ENCODE results near the gene CXXC5.

Gene CXXC5

DNA sequence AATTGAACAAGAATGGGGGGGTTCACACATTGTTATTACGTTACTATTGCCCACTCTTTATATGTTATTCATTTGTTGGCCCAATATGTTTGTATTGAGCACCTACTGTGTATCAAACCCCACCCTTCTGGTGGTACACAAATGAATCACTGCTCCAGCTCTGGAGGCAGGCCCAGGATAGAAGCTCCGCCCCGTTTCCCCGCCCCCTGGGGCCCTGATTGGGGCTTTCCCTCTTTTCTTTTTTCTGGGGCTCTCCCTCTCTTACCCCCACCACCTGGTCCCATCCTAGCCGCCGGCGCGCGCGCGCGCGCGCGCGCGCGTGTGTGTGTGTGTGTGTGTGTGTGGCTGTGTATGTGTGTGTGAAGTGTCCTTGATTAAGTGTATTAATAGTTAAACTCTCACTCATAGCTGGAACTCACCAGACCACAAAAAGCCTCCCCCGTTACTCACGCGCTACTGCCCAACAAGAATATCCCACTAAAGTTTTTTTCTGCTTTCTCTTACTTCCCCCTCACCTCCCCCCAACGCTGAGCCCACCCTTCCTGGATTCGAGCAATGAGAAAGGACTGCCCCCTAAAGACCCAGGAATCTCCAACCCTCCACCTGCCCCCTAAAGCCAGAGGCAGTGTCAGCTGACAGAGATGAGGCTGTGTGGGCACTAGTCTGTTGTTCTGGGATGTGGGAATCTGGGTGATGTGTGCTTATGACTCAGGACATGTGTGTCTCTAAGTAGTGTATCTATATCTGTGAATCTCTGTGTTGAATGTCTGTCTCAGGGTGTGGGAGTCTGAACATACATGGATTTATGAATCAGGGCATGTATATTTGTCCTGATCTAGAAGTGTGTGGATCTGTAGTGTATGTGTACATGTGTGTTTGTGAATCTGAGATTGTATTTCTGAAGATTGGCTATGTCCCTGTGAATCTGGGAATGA, 4.0 kb downstream of the CXXC5 start:
- DNase-seq: peak; percentile 19

GRCh38 chr5:139652788-139653241, 4.7 kb downstream of the CXXC5 start:
- no peak for DNase-seq

DNA sequence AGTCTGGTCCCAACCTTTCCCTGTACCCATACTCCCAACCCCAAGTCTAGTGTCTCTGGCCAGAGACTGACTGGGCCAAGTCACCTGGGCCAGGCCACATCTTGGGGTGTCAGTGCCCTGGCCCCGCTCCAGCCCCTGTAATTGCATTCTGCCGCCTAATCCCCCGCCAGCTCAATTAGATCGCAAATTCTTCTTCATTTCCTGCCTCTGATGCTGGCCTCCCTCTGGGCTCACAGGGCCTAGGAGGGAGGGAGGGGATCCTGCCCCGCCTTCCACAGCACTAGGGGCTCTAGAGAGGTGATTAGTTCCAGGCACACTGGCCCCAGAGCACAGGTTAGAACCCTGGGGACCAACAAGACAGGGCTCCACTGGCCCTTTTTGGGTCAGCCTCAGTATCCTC, 5.5 kb downstream of the CXXC5 start:
- DNase-seq: no peak

DNA sequence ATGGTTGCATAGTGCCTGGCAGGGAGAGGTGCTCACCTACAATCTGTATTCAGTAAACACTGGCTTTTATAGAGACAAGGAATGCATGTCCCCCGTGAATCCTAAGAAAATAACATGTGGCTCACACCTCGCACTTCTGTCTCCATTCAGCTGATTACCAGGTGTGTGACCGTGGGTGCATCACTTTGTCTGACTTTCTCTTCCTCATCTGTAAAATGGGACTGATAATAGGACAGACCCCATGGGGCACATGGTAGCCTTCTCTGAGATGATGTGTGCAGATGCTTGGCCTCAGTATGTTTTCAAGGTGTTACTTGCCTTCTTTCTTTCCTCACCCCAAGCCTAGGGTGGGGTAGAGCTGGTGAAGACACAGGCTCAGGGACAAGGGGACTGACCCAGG, 6.3 kb downstream of the CXXC5 start:
- no peak for DNase-seq

- no peak for DNase-seq
Measured at GRCh38 chr5:139654871-139655491, 6.8 kb downstream of the CXXC5 start.

GRCh38 chr5:139655727-139656271, 7.7 kb downstream of the CXXC5 start:
- no peak for DNase-seq

GRCh38 chr5:139657363-139658321, 9.5 kb downstream of the CXXC5 start:
- DNase-seq: no peak

DNA sequence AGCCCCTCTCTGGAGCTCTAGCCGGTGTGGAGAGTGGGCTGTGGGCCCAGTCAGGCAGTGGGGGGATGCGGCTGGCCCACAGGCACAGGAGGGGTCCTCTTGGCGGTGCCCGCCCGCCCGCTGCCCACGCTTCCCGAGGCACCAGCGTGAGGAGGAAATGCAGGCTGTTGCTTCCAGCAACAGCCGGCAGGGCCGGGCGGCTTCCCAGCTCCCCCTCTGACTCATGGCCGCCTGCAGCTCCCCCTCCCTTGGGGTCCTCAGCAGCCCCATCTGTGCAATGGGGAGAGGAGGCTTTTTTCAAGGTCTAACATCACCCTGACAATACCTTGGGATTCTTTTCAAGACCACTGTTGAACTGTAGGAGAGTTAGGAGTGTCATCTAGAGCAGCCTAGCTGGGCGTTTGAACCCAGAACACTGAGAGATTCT, 10.4 kb downstream of the CXXC5 start:
- DNase-seq: no peak

DNA sequence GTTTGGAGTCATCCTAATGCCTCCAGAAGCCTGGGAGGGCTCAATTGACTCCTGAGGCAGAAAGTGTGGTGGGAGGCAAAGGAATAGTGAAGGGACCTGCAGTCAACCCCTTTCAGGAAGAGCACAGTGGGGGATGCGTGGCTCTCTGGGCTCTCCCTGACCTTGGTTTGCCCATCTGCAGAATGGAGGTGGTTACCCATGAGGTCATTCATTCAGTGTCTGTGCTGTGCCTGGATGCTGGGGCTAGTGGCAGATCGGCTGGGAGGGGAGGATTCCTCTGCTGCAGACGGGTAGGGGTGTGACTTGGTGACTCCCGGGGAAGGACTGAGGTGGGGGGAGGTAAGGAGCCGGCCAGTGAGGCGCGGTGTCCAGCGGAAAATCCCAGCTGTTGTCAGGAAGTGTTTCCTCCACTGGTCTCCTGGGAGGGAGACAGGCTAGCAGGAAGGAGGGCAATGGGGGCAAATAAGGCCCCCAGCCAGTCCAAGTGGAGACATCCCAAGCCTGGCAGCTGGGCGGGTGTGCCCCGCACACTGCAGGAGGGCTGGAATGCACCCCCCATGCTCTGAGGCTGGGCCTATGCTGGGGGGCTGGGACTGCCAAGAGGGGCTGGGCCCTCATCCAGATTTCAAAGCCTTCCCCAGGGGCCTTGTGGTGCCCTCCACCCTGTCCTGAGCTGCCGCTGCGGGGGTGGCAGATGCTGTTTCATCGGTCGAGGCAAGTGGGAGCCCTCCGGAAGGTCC, 10.9 kb downstream of the CXXC5 start:
- DNase-seq: no peak

DNA sequence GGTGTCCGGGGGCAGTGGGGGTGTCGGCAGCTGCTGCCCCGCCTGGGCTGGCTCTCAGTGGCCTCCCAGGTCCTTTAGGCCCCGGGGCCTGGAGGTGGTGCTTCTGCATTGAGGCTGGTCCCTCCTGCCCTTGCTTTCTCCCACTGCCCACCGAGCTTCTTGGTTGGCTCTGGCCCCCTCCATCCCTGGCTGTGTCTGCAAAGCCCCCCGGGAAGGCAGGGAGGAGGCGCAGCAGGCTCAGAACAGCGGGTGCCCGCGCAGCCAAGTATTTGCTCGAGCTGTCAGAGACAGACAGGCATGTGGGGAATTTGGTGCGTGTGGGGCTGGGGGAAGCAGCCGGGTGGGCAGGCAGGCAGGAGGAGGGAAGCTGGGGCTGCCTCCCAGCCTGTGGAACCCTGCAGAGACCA, 11.5 kb downstream of the CXXC5 start:
- no peak for DNase-seq

GRCh38 chr5:139660105-139660922, 12.2 kb downstream of the CXXC5 start:
- DNase-seq: no peak

- no peak for DNase-seq
Measured at GRCh38 chr5:139660923-139661814, 13.0 kb downstream of the CXXC5 start.

DNA sequence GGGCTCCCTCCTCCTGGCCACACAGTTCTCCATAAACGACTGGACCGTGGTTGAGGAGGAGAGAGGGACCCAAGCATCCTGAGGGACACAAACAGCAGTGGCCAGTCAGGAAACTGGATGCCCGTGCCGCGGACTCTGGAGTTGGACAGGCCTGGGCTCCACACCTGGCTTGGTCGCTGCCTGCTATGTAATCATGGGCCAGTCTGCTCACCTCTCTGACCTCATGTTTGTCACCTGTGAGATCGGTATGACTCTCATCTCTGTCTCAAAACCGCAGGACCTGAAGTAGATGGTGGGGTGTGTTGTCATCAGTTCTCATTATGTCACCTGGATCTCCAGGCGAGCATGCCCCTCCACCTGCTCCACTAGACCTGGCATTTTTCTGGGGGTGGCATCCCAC, 14.5 kb downstream of the CXXC5 start:
- DNase-seq: no peak

- no peak for DNase-seq
Measured at GRCh38 chr5:139663207-139664085, 15.3 kb downstream of the CXXC5 start.

GRCh38 chr5:139664086-139664693, 16.0 kb downstream of the CXXC5 start:
- DNase-seq: no peak

DNA sequence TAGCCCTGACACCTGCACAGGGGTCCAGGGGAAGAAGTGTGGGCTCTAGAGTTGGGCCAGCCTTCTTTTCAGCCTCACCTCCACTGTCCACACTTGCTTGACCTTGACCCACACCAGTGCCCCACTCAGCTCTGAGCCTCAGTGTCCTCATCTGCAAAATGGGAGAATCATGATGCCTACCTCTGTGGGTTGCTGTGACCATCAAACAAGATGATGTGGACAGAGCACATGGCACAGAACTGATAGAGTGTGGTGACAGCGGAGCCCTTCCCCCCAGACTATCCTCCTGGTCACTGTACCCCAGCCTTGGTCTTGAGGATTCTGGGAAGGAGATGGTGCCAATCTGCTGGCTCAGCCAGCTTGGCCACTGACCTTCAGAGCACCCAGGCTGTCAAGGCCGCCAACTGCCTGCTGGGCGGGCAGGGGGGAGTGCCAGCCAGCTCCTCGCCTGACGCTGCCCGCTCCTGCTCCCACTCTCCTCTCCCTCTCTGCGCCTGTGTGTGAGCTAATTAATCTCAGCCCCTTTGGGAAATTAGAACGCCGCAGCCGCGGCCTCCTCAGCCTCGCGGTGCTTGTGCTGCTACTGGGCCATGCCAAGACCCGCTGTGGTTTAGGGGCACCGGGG, 16.7 kb downstream of the CXXC5 start:
- DNase-seq: no peak

- no peak for DNase-seq
Measured at GRCh38 chr5:139665626-139666025, 17.5 kb downstream of the CXXC5 start.

GRCh38 chr5:139666551-139666950, 18.4 kb downstream of the CXXC5 start:
- DNase-seq: no peak
